ENCODE measurements around the gene ILKAP.

The ILKAP gene

GRCh38 chr2:238124488-238125126, 78.9 kb downstream of the ILKAP start:
- no peak for DNase-seq (ENCODE audit: low read depth in 2 of 2)

- no peak for DNase-seq (ENCODE audit: low read depth in 2 of 2)
Observed at GRCh38 chr2:238123991-238124470, 79.5 kb downstream of the ILKAP start.

GRCh38 chr2:238123218-238123971, 80.1 kb downstream of the ILKAP start:
- DNase-seq (ENCODE audit: low read depth in 2 of 2) = no peak

GRCh38 chr2:238122287-238123217, 80.9 kb downstream of the ILKAP start:
- no peak for DNase-seq (ENCODE audit: low read depth in 2 of 2)

GRCh38 chr2:238121511-238122286, 81.8 kb downstream of the ILKAP start:
- DNase-seq (ENCODE audit: low read depth in 2 of 2) = no peak

GRCh38 chr2:238120463-238121298, 82.8 kb downstream of the ILKAP start:
- no peak for DNase-seq (ENCODE audit: low read depth in 2 of 2)

Measured in stimulated activated CD4-positive, alpha-beta T cell treated with anti-CD3 and anti-CD28 coated beads, Interleukin-15, amount 100 ng/mL, for 48 hours (primary cell).